Caco-2 (cell line): ENCODE measurements around the gene SLC16A9. TPM values are rescaled to one million over a fixed set of nuclear protein-coding genes. Genes with fewer than 3 reads are reported as not detected.

Source experiments
- BruUV-seq: library from RNA; stranded (reverse); fragments of 400-500 nt; replicated peaks from 2 replicates; lab custom pipeline; 2021; lab: Mats Ljungman, UMichigan
- CTCF ChIA-PET: fragments of 300-600 bp; sonication (Branson Sonifier 250); formaldehyde crosslinking; loops from one replicate; lab custom pipeline; 2022; ENCODE audit warnings: antibody characterized with exemption; lab: Charles Lee
- POLR2A ChIA-PET: fragments of 300-600 bp; sonication (Branson Sonifier 250); formaldehyde crosslinking; loops from one replicate; lab custom pipeline; 2022; ENCODE audit warnings: antibody characterized with exemption; lab: Charles Lee
- DNase-seq, 2 experiments: peaks; one replicate each; pipeline versions ENCODE4 v3.0.0 to v3.0.0-alpha.2; 2020 to 2022
- H3K27me3 ChIP-seq: replicated peaks from 2 replicates; pipeline ENCODE4 v1.6.0; 2011; ENCODE audit warnings: low read length; ENCODE audit not compliant: control insufficient read depth, insufficient read depth
- H3K36me3 ChIP-seq: 2 replicates; pipeline ENCODE4 v1.5.1; 2011; ENCODE audit warnings: low read length; ENCODE audit not compliant: control insufficient read depth, insufficient read depth
- H3K4me1 ChIP-seq: fragments of 250-450 bp; sonication (Bioruptor Pico); 2 replicates; pipeline ENCODE4 v1.5.1; 2020; ENCODE audit warnings: mild to moderate bottlenecking
- H3K4me3 ChIP-seq: 2 replicates; pipeline ENCODE4 v1.5.1; 2011; ENCODE audit warnings: low read depth, mild to moderate bottlenecking, control low read depth, low read length
- H3K9me3 ChIP-seq: fragments of 250-450 bp; sonication (Bioruptor Pico); 2 replicates; pipeline ENCODE4 v1.5.1; 2020; ENCODE audit warnings: mild to moderate bottlenecking, moderate library complexity
- H3K27ac Mint-ChIP-seq: one replicate; pipeline ENCODE4 v1.8.0; 2022; ENCODE audit warnings: mixed read lengths; ENCODE audit not compliant: unreplicated experiment
- H3K27me3 Mint-ChIP-seq: one replicate; pipeline ENCODE4 v1.8.0; 2022; ENCODE audit warnings: mixed read lengths; ENCODE audit not compliant: insufficient read depth, unreplicated experiment
- H3K36me3 Mint-ChIP-seq: one replicate; pipeline ENCODE4 v1.8.0; 2022; ENCODE audit warnings: mild to moderate bottlenecking, mixed read lengths; ENCODE audit not compliant: insufficient read depth, unreplicated experiment
- H3K4me1 Mint-ChIP-seq: one replicate; pipeline ENCODE4 v1.8.0; 2022; ENCODE audit warnings: low read depth, mixed read lengths; ENCODE audit not compliant: unreplicated experiment
- H3K4me3 Mint-ChIP-seq: one replicate; pipeline ENCODE4 v1.8.0; 2022; ENCODE audit warnings: mild to moderate bottlenecking, moderate library complexity, mixed read lengths; ENCODE audit not compliant: unreplicated experiment
- H3K9me3 Mint-ChIP-seq: one replicate; pipeline ENCODE4 v1.8.0; 2022; ENCODE audit warnings: mixed read lengths; ENCODE audit not compliant: unreplicated experiment
- intact Hi-C: fragments of 100-400 bp; cut with micrococcal nuclease; formaldehyde crosslinking; loops from one replicate; pipeline ENCODE4 v1.10.0; 2022; ENCODE audit not compliant: unreplicated experiment
- total RNA-seq: library from RNA; stranded (reverse); gene quantifications from 2 replicates; pipeline ENCODE4 v1.2.3, GENCODE V29; 2022
- TF ChIP-seq, protein P1 (sequence below), 2 experiments: fragments of 200-600 bp in 1 of 2; IDR thresholded peaks; 1 replicate in 1 of 2; 2 replicates in 1 of 2; pipeline versions ENCODE4 v1.5.1 to v1.8.0; 2011 to 2022; ENCODE audit warnings: antibody characterized with exemption in 1 of 2, control low read depth in 1 of 2, inconsistent platforms in 1 of 2, low read depth in 1 of 2, low read length in 1 of 2, mild to moderate bottlenecking in 1 of 2, moderate library complexity in 1 of 2; ENCODE audit not compliant: insufficient read depth in 1 of 2, severe bottlenecking in 1 of 2, unreplicated experiment in 1 of 2

Gene SLC16A9
- total RNA-seq, 1 experiment from 2014 or later: 0.45 TPM

DNA sequence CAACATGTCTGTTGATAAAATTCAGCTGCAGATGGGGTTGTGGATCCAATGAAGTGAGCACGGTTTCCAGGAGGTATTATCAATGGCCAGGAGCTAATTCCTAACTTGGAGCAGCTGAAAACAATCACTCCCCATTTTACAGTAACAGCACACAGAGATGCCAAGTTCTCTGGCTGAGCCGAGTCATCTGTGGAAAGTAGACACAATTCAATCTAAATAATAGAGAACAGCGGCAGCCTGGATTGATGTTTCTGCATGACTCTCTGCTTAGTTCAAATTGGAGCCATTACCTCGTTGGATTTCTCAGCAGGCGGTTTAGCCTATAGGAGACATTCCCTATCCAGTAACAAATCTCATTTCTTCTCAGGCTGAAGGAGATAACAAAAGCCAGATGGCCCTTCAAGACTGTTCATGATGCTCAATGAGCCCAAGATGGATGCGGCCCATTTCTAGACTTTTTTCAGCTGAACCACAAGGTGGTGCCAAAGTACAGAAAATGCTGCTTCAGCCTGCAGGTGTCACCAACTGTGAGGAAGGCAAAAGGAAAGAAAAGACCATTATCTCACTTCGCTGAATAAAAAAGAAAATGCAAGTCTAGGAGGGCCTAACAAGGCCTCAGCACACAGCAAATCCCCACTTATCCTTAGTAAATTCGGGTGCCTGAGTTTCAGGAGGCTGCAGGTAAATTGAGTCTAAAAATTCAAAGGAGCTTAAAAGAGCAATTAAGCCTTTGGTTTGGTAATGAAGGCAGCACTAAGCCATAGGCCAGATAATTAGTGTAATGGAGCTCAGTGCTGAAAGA lies 83.7 kb downstream of the SLC16A9 start:
- Mint-ChIP-seq H3K4me1 (peaks cover 6% of the 10 kb centered on the region), H3K27ac (no peak overlapping the region), H3K27me3 (peaks cover 3% of the 10 kb centered on the region), H3K36me3 (no peaks in the 10 kb centered on the region), H3K4me3 (no peak overlapping the region), H3K9me3 (no peaks in the 10 kb centered on the region)
- TF ChIP-seq, protein P1, sequence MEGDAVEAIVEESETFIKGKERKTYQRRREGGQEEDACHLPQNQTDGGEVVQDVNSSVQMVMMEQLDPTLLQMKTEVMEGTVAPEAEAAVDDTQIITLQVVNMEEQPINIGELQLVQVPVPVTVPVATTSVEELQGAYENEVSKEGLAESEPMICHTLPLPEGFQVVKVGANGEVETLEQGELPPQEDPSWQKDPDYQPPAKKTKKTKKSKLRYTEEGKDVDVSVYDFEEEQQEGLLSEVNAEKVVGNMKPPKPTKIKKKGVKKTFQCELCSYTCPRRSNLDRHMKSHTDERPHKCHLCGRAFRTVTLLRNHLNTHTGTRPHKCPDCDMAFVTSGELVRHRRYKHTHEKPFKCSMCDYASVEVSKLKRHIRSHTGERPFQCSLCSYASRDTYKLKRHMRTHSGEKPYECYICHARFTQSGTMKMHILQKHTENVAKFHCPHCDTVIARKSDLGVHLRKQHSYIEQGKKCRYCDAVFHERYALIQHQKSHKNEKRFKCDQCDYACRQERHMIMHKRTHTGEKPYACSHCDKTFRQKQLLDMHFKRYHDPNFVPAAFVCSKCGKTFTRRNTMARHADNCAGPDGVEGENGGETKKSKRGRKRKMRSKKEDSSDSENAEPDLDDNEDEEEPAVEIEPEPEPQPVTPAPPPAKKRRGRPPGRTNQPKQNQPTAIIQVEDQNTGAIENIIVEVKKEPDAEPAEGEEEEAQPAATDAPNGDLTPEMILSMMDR (IDR thresholded peaks at IDR 0.05; ENCODE audit: insufficient read depth in 1 of 2, low read depth in 1 of 2, low read length in 1 of 2, severe bottlenecking in 1 of 2, unreplicated experiment in 1 of 2): peak; percentile 95 to 97
- intact Hi-C loops: loop anchor here (1.0 to 10.0 kb wide), 11 partner anchors 45 to 809 kb away; partner anchors contain the start of genes CCDC6 and SLC16A9
- Histone ChIP-seq H3K27me3 (no peaks in the 10 kb centered on the region), H3K9me3 (no peaks in the 10 kb centered on the region), H3K36me3 (no peaks in the 10 kb centered on the region), H3K4me3 (no peak overlapping the region), H3K4me1 (peaks cover 3% of the 10 kb centered on the region; the same call in 1 of the 2 replicates)
- ChIA-PET CTCF (interaction anchor here (0.8 to 2.2 kb wide), 8 partner anchors 10 to 423 kb away, joined by 3 to 10 read pairs (median 5); partner anchors contain the start of genes CCDC6 and SLC16A9), POLR2A (no interaction called here)
- BruUV-seq: no TSS peak
- peak; percentile 77 to 86 for DNase-seq

DNA sequence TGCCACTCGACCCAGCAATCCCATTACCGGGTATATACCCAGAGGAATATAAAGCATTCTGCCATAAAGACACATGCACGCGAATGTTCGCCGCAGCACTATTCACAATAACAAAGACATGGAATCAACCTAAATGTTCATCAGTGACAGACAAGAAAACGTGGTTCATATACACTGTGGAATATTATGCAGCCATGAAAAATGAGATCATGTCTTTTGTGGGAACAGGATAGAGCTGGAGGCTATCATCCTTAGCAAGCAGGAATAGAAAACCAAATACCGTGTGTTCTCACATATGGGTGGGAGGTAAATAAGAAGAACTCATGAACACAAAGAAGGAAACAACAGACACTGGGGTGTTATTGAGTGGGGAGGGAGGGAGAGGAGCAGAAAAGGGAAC lies 84.7 kb downstream of the SLC16A9 start:
- H3K27ac Mint-ChIP-seq: no peak overlapping the region
- Histone ChIP-seq H3K4me3 (no peak overlapping the region), H3K9me3 (no peaks in the 10 kb centered on the region), H3K36me3 (no peaks in the 10 kb centered on the region), H3K4me1 (peaks cover 3% of the 10 kb centered on the region; the same call in 1 of the 2 replicates), H3K27me3 (no peaks in the 10 kb centered on the region)
- no peaks in the 10 kb centered on the region for H3K36me3 Mint-ChIP-seq
- H3K27me3 Mint-ChIP-seq: peaks cover 5% of the 10 kb centered on the region
- POLR2A ChIA-PET: no interaction called here
- peaks cover 6% of the 10 kb centered on the region for H3K4me1 Mint-ChIP-seq
- intact Hi-C loops: loop anchor here (5.0 to 10.0 kb wide), 3 partner anchors 82 to 1213 kb away; partner anchors contain the start of gene SLC16A9
- BruUV-seq: no TSS peak
- no peaks in the 10 kb centered on the region for H3K9me3 Mint-ChIP-seq
- CTCF ChIA-PET: interaction anchor here (1.5 to 2.2 kb wide), 2 partner anchors 84 to 206 kb away, joined by 5 to 10 read pairs; partner anchors contain the start of gene SLC16A9
- TF ChIP-seq, protein P1 (IDR thresholded peaks at IDR 0.05; ENCODE audit: insufficient read depth in 1 of 2, low read depth in 1 of 2, low read length in 1 of 2, severe bottlenecking in 1 of 2, unreplicated experiment in 1 of 2): no peak
- no peak for DNase-seq
- no peak overlapping the region for H3K4me3 Mint-ChIP-seq

DNA sequence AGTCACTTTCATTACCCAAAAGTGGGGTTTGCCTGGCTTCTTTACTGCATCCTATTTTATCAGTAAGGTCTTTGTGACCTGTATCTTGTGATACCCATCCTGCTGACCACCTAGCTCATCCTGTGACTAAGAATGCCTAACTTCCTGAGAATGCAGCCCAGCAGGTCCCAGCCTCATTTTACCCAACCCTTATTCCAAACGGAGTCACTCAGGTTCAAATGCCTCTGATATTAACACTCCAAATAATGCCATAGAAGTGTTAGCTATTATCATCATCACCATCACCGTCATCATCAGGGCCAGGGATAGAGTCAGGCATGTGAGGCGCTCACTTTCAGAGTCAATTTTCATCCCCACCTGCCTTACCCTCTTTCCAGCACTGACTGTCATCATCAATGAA lies 85.5 kb downstream of the SLC16A9 start:
- no TSS peak for BruUV-seq
- intact Hi-C loops: loop anchor here (5.0 to 10.0 kb wide), 2 partner anchors 811 to 1212 kb away; no protein-coding TSS in a partner anchor
- Mint-ChIP-seq H3K9me3 (no peaks in the 10 kb centered on the region), H3K27me3 (peaks cover 5% of the 10 kb centered on the region), H3K4me1 (peaks cover 6% of the 10 kb centered on the region), H3K36me3 (no peaks in the 10 kb centered on the region), H3K27ac (no peak overlapping the region), H3K4me3 (no peak overlapping the region)
- ChIA-PET POLR2A (no interaction called here), CTCF (interaction anchor here (1.3 to 1.6 kb wide), 3 partner anchors 12 to 672 kb away, joined by 3 read pairs; no protein-coding TSS in a partner anchor)
- Histone ChIP-seq H3K36me3 (no peaks in the 10 kb centered on the region), H3K9me3 (no peaks in the 10 kb centered on the region), H3K4me3 (no peak overlapping the region), H3K4me1 (peaks cover 3% of the 10 kb centered on the region; the same call in 1 of the 2 replicates), H3K27me3 (no peaks in the 10 kb centered on the region)
- DNase-seq: no peak
- TF ChIP-seq, protein P1 (IDR thresholded peaks at IDR 0.05; ENCODE audit: insufficient read depth in 1 of 2, low read depth in 1 of 2, low read length in 1 of 2, severe bottlenecking in 1 of 2, unreplicated experiment in 1 of 2): no peak
